Measurements from ENCODE around the gene DSP. TPM values are rescaled to one million over a fixed set of nuclear protein-coding genes. Genes with fewer than 3 reads are reported as not detected.

Gene DSP, protein sequence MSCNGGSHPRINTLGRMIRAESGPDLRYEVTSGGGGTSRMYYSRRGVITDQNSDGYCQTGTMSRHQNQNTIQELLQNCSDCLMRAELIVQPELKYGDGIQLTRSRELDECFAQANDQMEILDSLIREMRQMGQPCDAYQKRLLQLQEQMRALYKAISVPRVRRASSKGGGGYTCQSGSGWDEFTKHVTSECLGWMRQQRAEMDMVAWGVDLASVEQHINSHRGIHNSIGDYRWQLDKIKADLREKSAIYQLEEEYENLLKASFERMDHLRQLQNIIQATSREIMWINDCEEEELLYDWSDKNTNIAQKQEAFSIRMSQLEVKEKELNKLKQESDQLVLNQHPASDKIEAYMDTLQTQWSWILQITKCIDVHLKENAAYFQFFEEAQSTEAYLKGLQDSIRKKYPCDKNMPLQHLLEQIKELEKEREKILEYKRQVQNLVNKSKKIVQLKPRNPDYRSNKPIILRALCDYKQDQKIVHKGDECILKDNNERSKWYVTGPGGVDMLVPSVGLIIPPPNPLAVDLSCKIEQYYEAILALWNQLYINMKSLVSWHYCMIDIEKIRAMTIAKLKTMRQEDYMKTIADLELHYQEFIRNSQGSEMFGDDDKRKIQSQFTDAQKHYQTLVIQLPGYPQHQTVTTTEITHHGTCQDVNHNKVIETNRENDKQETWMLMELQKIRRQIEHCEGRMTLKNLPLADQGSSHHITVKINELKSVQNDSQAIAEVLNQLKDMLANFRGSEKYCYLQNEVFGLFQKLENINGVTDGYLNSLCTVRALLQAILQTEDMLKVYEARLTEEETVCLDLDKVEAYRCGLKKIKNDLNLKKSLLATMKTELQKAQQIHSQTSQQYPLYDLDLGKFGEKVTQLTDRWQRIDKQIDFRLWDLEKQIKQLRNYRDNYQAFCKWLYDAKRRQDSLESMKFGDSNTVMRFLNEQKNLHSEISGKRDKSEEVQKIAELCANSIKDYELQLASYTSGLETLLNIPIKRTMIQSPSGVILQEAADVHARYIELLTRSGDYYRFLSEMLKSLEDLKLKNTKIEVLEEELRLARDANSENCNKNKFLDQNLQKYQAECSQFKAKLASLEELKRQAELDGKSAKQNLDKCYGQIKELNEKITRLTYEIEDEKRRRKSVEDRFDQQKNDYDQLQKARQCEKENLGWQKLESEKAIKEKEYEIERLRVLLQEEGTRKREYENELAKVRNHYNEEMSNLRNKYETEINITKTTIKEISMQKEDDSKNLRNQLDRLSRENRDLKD (N-terminal part only)
- total RNA-seq: 9.2 and 25.1 TPM in 2 replicates

DNA sequence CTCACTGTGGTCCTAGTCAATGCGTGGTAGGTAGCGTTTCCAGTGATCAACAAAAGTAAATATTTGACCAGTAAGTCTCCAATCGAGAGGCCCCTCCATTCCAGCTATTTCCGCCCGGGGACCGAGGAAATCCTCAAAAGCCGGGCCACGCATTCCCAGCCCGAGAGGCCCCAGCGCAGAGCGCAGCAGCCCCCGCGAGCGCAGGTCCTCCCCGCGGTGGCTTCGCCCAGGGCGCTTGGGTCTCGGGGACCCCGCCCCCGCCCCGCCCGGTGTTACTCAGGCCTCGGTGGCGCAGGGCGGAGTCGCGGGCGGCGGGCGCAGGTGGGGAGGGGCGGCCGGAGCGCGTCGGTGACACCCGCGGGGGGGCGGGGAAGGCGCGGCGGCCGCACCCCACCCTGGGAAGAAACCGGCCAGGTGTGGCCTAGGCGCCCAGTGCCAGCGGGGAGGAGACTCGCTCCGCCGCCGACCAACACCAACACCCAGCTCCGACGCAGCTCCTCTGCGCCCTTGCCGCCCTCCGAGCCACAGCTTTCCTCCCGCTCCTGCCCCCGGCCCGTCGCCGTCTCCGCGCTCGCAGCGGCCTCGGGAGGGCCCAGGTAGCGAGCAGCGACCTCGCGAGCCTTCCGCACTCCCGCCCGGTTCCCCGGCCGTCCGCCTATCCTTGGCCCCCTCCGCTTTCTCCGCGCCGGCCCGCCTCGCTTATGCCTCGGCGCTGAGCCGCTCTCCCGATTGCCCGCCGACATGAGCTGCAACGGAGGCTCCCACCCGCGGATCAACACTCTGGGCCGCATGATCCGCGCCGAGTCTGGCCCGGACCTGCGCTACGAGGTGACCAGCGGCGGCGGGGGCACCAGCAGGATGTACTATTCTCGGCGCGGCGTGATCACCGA is at the start of gene DSP:
Gene DSP (plus strand): TSS at position 497 of the 890 bp plus-strand sequence. CDS start 245 bp downstream, at position 742.

DNA sequence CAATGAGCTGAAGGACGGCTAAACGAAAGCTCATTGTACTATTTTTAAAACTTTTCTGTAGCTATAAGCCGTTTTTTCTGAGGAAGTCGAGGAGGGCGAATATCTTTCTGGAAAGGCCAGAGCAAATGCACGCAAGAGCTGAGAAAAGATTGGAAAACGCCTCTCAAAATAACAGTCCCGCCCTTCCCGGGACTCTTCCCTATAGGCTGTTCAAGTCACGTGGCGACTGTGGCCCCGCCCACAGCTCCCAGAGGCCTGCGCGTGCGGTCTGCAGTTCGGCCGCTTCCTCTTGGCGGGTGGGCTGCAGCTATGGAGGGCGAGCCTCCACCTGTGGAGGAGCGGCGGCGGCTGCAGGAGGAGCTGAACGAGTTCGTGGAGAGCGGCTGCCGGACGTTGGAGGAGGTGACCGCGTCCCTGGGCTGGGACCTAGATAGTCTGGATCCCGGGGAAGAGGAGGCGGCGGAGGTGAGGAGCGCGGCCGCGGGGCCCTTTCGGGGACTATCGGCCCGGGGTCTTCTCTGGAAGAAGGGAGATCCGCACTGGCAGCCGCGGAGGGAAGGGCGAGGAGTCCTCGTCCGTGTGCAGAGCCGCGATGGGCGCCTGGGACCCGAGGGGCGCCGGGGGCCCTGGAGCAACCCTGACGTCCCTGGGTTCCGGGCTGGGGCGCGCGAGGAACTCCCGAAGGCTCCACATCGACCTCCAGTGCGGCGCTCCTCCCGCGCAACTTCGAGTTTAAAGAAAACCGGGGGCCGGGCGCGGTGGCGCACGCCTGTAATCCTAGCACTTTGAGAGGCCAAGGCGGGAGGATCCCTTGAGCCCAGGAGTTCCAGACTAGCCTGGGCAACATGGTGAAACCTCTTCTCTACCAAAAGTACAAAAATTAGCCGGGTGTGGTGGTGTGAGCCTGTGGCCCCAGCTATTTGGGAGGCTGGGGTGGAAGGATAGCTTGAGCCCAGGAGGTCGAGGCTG is 48.8 kb downstream of the DSP start, which contains the start of gene SNRNP48:
Gene SNRNP48 (plus strand): TSS at position 250 of the 969 bp plus-strand sequence. CDS start 60 bp downstream, at position 310.

Other genes starting within 250 kb of the DSP start
- 231 and 371 TPM in 2 replicates for gene SSR1, start 228.5 kb upstream of the DSP start, total RNA-seq
- gene CAGE1, start 151.9 kb upstream of the DSP start, total RNA-seq: under 0.01 TPM in 1 of 2 replicates, not detected in the other
- 13.4 and 18.1 TPM in 2 replicates for gene RIOK1, start 151.9 kb upstream of the DSP start, total RNA-seq
- gene SNRNP48, start 48.5 kb downstream of the DSP start, total RNA-seq: 16.6 and 16.8 TPM in 2 replicates
- 2.1 and 69.2 TPM in 2 replicates for gene BMP6, start 184.4 kb downstream of the DSP start, total RNA-seq

Data from smooth muscle cell of the umbilical artery (primary cell).